Peyer's patch (tissue), 4 donors: ENCODE data around the gene CASZ1. TPM values are rescaled to one million over a fixed set of nuclear protein-coding genes. Genes with fewer than 3 reads are reported as not detected.
A peak's percentile ranks its signal among the peaks of the same experiment; 100 is the strongest.

Experiments used
- DNase-seq, 3 donors: peaks; one replicate each; pipeline ENCODE4 v3.0.0-alpha.2; 2017 to 2019
- H3K27ac ChIP-seq, 4 donors: fragments of 200-600 bp; sonication (generic); one replicate each; pipeline ENCODE4 v1.5.1; 2016 to 2019
- H3K27me3 ChIP-seq, 2 donors: fragments of 200-600 bp; sonication (generic); one replicate each; pipeline ENCODE4 v1.5.1; 2019
- H3K36me3 ChIP-seq, 3 donors: fragments of 200-600 bp; sonication (generic); one replicate each; pipeline ENCODE4 v1.5.1; 2016 to 2019
- H3K4me1 ChIP-seq, 4 donors: fragments of 200-600 bp; sonication (generic); one replicate each; pipeline ENCODE4 v1.5.1; 2016 to 2019
- H3K4me3 ChIP-seq, 4 donors: fragments of 200-600 bp; sonication (generic); 1 replicate in 3 of 4; 2 replicates in 1 of 4; pipeline ENCODE4 v1.5.1; 2016 to 2019; ENCODE audit warnings: mild to moderate bottlenecking in 1 of 4
- H3K9me3 ChIP-seq, 4 donors: fragments of 200-600 bp; sonication (generic); one replicate each; pipeline ENCODE4 v1.5.1; 2016 to 2019; ENCODE audit warnings: mild to moderate bottlenecking in 1 of 4
- POLR2A ChIP-seq, 2 donors: fragments of 450-650 bp; IDR thresholded peaks; one replicate each; pipeline ENCODE4 v1.5.1; 2017; ENCODE audit warnings: antibody characterized with exemption in 2 of 2, mild to moderate bottlenecking in 2 of 2, moderate library complexity in 2 of 2
- total RNA-seq, 4 donors: library from RNA; depleted of rRNA; stranded (reverse); fragments of >200 nt; gene quantifications; one replicate each; pipeline ENCODE4 v1.1.0, GENCODE V29; 2016
- TF ChIP-seq, protein P1 (sequence below), 6 experiments: fragments of 450-650 bp in 4 of 6; fragments of 200-600 bp in 2 of 6; sonication (generic) in 1 of 6; IDR thresholded peaks; one replicate each; pipeline ENCODE4 v1.5.1; 2017 to 2019; ENCODE audit warnings: antibody characterized with exemption in 6 of 6, mild to moderate bottlenecking in 3 of 6, moderate library complexity in 1 of 6

Gene CASZ1
- total RNA-seq, 4 donors from 2014 or later, result 87.5 to 165 (median 137) TPM

DNA sequence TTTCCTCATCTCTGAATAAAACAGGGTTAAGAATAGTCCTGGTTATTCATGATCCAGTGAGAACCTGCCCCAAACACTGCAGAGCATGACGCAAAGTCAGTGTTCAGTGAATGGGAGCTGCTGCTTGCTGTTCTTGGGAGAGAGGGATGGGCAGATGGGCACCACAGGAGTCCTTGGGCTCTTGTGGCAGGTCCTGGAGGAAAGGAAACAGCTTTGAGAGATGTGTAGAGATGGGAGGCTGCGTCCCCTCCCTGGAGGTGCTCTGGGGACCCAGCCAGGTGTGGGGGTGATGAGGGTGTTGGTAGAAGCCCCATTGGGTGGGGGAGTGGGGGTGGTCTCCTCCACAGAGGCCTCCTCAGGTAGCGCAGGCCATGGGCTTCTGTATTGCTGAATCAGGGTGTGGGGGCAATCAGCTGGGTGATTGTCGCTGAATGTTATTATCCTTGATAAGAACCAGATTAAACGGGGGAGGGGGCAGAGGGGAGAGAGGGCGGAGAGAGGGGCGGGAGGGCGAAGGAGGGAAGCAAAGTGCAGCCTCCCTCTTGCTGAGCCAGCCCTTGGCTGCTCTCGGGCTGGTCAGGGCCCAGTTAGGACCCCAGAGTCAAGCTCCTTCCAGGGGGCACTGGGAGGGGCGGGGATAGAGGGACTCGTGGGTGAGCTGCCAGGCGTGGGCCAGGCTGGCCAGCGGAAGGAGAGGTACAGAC, 22.9 kb upstream of the CASZ1 start:
- Histone ChIP-seq H3K4me3 (peak overlapping the region in 2 of 4 donors; percentile 7 to 19), H3K4me1 (peaks cover 0 to 46% (median 0%) of the 10 kb centered on the region in 4 donors), H3K27ac (peak overlapping the region in 3 of 4 donors; percentile 65 to 96 (median 80)), H3K27me3 (no peaks in the 10 kb centered on the region), H3K36me3 (no peaks in the 10 kb centered on the region), H3K9me3 (no peaks in the 10 kb centered on the region)
- DNase-seq, result peak in 2 of 3 donors; percentile 67 to 73
- peak in 1 of 2 donors; percentile 67 for TF ChIP-seq POLR2A (IDR thresholded peaks at IDR 0.05)
- TF ChIP-seq, protein P1, sequence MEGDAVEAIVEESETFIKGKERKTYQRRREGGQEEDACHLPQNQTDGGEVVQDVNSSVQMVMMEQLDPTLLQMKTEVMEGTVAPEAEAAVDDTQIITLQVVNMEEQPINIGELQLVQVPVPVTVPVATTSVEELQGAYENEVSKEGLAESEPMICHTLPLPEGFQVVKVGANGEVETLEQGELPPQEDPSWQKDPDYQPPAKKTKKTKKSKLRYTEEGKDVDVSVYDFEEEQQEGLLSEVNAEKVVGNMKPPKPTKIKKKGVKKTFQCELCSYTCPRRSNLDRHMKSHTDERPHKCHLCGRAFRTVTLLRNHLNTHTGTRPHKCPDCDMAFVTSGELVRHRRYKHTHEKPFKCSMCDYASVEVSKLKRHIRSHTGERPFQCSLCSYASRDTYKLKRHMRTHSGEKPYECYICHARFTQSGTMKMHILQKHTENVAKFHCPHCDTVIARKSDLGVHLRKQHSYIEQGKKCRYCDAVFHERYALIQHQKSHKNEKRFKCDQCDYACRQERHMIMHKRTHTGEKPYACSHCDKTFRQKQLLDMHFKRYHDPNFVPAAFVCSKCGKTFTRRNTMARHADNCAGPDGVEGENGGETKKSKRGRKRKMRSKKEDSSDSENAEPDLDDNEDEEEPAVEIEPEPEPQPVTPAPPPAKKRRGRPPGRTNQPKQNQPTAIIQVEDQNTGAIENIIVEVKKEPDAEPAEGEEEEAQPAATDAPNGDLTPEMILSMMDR (IDR thresholded peaks at IDR 0.05), result no peak

DNA sequence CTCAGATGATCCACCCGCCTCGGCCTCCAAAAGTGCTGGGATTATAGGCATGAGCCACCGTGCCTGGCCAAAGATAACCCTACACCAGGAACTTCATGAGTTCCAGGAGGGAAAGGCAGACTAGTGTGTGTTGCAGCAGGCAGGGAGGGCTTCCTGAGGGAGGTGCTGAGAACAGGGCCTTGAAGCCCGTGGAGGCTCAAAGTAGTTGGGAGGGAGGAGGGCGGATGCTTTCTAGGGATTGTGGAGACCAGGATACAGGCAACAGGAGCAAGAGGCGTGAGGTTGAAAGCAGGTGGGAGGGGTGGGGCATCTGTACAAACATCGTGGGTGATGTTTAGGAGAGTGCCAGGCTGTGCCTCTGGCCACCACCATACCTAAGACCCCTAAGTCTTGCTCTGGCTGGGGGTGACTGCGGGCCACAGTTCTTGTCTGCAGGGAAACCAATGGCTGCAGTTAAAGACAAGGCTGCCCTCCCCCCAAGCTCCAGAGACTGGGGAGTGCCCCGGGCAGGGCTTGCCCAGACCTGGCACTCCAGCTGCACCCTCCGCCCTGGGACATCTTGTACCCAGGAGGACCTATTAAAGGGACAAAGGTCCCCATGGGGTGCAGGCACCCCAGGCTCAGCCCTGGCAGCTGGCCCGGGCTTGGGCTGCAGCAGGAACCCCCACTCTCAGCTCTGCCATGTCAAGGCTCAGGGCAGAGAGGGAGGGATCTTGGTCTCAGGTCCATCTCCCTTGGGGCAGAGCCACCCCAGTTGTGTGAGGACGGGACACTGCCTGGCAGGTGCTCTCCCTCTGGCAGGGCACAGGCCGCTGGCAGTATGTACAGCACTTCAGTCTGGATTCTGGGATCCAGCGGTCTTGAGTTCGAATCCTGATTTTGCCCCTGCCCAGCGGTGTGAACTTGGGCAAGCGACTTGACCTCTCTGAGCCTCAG, 22.1 kb upstream of the CASZ1 start:
- Histone ChIP-seq H3K9me3 (no peaks in the 10 kb centered on the region), H3K4me3 (peak overlapping the region in 1 of 4 donors; percentile 7), H3K4me1 (peaks cover 0 to 46% (median 0%) of the 10 kb centered on the region in 4 donors), H3K27me3 (no peaks in the 10 kb centered on the region), H3K36me3 (no peaks in the 10 kb centered on the region), H3K27ac (peak overlapping the region in 3 of 4 donors; percentile 70 to 96 (median 80))
- DNase-seq, result peak in 2 of 3 donors; percentile 93 to 94
- peak; percentile 75 to 91 for TF ChIP-seq POLR2A (IDR thresholded peaks at IDR 0.05)
- TF ChIP-seq, protein P1 (IDR thresholded peaks at IDR 0.05), result no peak

DNA sequence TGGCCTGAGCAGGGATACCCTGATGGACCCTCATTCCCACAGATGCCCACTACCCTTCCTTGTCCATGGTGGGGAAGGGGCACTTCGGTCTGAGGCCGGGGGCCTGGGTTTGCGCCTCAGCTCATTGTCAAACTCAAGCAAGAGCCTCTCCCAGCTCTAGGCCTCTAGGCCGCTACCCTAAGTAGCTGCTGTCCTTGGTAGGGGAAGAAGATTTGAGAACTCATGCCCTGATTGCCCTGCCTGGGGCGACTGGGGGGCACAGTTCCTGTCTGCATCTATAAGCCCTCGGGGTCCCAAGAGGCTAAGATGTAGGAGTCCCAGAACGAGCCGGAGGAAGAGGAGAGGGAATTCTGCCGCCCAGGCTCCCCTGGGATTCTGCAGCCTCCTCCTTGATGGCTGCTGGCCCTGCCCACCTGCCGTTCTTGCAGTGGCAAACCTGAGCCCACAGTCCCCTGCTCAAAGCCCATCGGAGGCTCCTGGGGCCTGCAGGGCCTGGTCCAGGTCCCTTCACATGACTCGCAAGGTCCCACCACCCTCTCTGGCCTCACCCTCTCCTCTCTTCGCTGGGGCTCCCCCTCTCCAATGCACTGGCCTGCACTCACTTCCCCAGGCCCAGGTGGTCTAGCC, 20.4 kb upstream of the CASZ1 start:
- TF ChIP-seq, protein P1 (IDR thresholded peaks at IDR 0.05), result no peak
- TF ChIP-seq POLR2A (IDR thresholded peaks at IDR 0.05), result no peak
- peak overlapping the region in 1 of 4 donors; percentile 96 for H3K27ac ChIP-seq
- no peaks in the 10 kb centered on the region for H3K36me3 ChIP-seq
- peaks cover 0 to 40% (median 0%) of the 10 kb centered on the region in 4 donors for H3K4me1 ChIP-seq
- no peak overlapping the region for H3K4me3 ChIP-seq
- DNase-seq, result no peak
- no peaks in the 10 kb centered on the region for H3K27me3 ChIP-seq
- H3K9me3 ChIP-seq, result no peaks in the 10 kb centered on the region

DNA sequence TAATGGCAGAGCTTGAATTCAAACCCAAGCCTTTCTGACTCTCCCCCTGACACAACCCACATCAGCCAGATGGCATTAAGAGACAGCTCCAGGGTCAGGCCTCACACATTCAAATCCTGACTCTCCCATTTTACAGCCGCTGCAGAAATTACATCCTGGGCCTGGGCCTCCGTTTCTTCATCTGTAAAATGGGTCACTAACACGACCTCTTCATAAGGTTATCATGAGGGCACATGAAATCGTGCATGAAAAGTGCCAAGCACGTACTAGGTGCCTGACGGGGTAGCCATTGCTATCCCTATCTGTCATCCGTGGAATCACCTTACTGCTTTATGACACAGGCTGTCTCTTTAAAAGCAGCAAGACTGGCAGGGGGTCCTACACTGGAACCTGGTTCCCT, 19.8 kb upstream of the CASZ1 start:
- no peak for DNase-seq

DNA sequence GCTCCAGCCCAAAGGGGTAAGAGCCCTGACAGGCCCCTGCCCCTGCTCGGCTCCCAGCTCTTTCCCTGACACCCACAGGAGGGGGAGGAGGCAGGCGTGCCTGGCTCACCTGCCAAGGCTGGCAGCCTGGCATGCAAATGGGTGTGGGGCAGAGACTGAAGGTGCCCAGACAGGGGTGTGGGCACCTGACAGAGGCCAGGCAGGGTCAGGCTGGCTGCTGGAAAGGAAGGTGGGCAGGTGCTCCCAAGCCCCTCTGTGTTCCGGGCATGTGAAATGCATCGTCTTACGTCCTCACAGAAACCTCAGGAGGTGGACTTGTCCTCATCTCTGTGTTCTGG, 19.4 kb upstream of the CASZ1 start:
- no peak for TF ChIP-seq POLR2A (IDR thresholded peaks at IDR 0.05)
- TF ChIP-seq, protein P1 (IDR thresholded peaks at IDR 0.05), result no peak
- peak in 2 of 3 donors; percentile 62 to 82 for DNase-seq
- no peaks in the 10 kb centered on the region for H3K9me3 ChIP-seq
- peak overlapping the region in 3 of 4 donors; percentile 40 to 81 (median 48) for H3K27ac ChIP-seq
- H3K36me3 ChIP-seq, result no peaks in the 10 kb centered on the region
- H3K27me3 ChIP-seq, result no peaks in the 10 kb centered on the region
- H3K4me3 ChIP-seq, result no peak overlapping the region
- H3K4me1 ChIP-seq, result peaks cover 0 to 40% (median 0%) of the 10 kb centered on the region in 4 donors

More for the DNA sequence above, 19.8 kb upstream of the CASZ1 start:
- H3K27me3 ChIP-seq, result no peaks in the 10 kb centered on the region
- no peaks in the 10 kb centered on the region for H3K9me3 ChIP-seq
- no peaks in the 10 kb centered on the region for H3K36me3 ChIP-seq
- no peak for TF ChIP-seq POLR2A (IDR thresholded peaks at IDR 0.05)
- TF ChIP-seq, protein P1 (IDR thresholded peaks at IDR 0.05), result no peak
- peak overlapping the region in 3 of 4 donors; percentile 40 to 81 (median 48) for H3K27ac ChIP-seq
- H3K4me3 ChIP-seq, result no peak overlapping the region
- peaks cover 0 to 40% (median 0%) of the 10 kb centered on the region in 4 donors for H3K4me1 ChIP-seq
